Epithelial cell of proximal tubule (primary cell): ENCODE results near the gene TMC8. TPM values are rescaled to one million over a fixed set of nuclear protein-coding genes. Genes with fewer than 3 reads are reported as not detected.

ENCODE experiments used
- DNase-seq: peaks from one replicate; pipeline ENCODE4 v3.0.0-alpha.2; 2011; ENCODE audit warnings: low read depth
- H3K4me3 ChIP-seq: 2 replicates; pipeline ENCODE4 v1.5.1; 2011; ENCODE audit warnings: low read depth, mild to moderate bottlenecking, low read length
- CTCF ChIP-seq: conservative IDR thresholded peaks from 2 replicates; pipeline ENCODE4 v1.5.1; 2012; ENCODE audit warnings: low read depth, mild to moderate bottlenecking, low read length
- total RNA-seq: library from RNA; depleted of rRNA; stranded (reverse); fragments of >200 nt; gene quantifications from 2 replicates; pipeline ENCODE4 v1.2.3, GENCODE V29; 2015

Gene TMC8
- total RNA-seq, 1 donor from 2014 or later, result 1.2 TPM

GRCh38 chr17:78104540-78104941 lies 26.0 kb upstream of the TMC8 start:
- H3K4me3 ChIP-seq, result no peak overlapping the region
- no peak for TF ChIP-seq CTCF
- no peak for DNase-seq

GRCh38 chr17:78105101-78105500 lies 25.5 kb upstream of the TMC8 start:
- no peak for TF ChIP-seq CTCF
- no peak for DNase-seq
- H3K4me3 ChIP-seq, result no peak overlapping the region

GRCh38 chr17:78105551-78105950 lies 25.0 kb upstream of the TMC8 start:
- TF ChIP-seq CTCF, result no peak
- DNase-seq, result no peak

GRCh38 chr17:78106211-78106610 lies 24.4 kb upstream of the TMC8 start:
- TF ChIP-seq CTCF, result no peak
- no peak overlapping the region for H3K4me3 ChIP-seq
- DNase-seq, result no peak

More at GRCh38 chr17:78105551-78105950, 25.0 kb upstream of the TMC8 start:
- no peak overlapping the region for H3K4me3 ChIP-seq

GRCh38 chr17:78107457-78107856 lies 23.1 kb upstream of the TMC8 start:
- no peak overlapping the region for H3K4me3 ChIP-seq
- no peak for DNase-seq
- TF ChIP-seq CTCF, result no peak

- DNase-seq, result no peak
- no peak overlapping the region for H3K4me3 ChIP-seq
- no peak for TF ChIP-seq CTCF
These were observed 22.4 kb upstream of the TMC8 start for GRCh38 chr17:78107976-78108725.
